Right lobe of liver (tissue), 6 donors: ENCODE measurements around the gene INSIG2. TPM values are rescaled to one million over a fixed set of nuclear protein-coding genes. Genes with fewer than 3 reads are reported as not detected.
A peak's percentile ranks its signal among the peaks of the same experiment; 100 is the strongest.

Experiments used
- ATAC-seq, 4 donors: fragments of 200-7000 bp; cut with Tn5 transposase; one replicate each; pipeline ENCODE4 v1.9.1; 2020; ENCODE audit warnings: mild to moderate bottlenecking in 4 of 4, moderate library complexity in 4 of 4
- DNase-seq, 3 donors: peaks; one replicate each; pipeline ENCODE4 v3.0.0-alpha.2; 2020
- H3K27ac ChIP-seq, 3 donors: fragments of 200-600 bp; one replicate each; pipeline ENCODE4 v1.8.0; 2022
- H3K27me3 ChIP-seq, 2 donors: fragments of 200-600 bp; one replicate each; pipeline ENCODE4 v1.8.0; 2022
- H3K36me3 ChIP-seq, 4 donors: fragments of 200-600 bp; sonication (generic) in 1 of 4; one replicate each; pipeline versions ENCODE4 v1.5.1 to v1.8.0; 2017 to 2022; ENCODE audit warnings: control low read depth in 1 of 4
- H3K4me1 ChIP-seq, 4 donors: fragments of 200-600 bp; sonication (generic) in 1 of 4; one replicate each; pipeline versions ENCODE4 v1.5.1 to v1.8.0; 2017 to 2022; ENCODE audit warnings: control low read depth in 1 of 4
- H3K4me3 ChIP-seq, 3 donors: fragments of 200-600 bp; one replicate each; pipeline ENCODE4 v1.8.0; 2022
- H3K9me3 ChIP-seq, 4 donors: fragments of 200-600 bp; sonication (generic) in 1 of 4; one replicate each; pipeline versions ENCODE4 v1.5.1 to v1.8.0; 2017 to 2022; ENCODE audit warnings: control low read depth in 1 of 4
- CTCF ChIP-seq, 4 donors: fragments of 200-600 bp in 3 of 4; fragments of 450-650 bp in 1 of 4; IDR thresholded peaks; one replicate each; pipeline versions ENCODE4 v1.5.1 to v1.8.0; 2016 to 2022; ENCODE audit warnings: antibody characterized with exemption in 4 of 4, mild to moderate bottlenecking in 2 of 4
- POLR2A ChIP-seq: fragments of 450-650 bp; IDR thresholded peaks from one replicate; pipeline ENCODE4 v1.6.1; 2017; ENCODE audit warnings: antibody characterized with exemption, mild to moderate bottlenecking
- WGBS: methylation state at CpG from one replicate; pipeline ENCODE4 v1.1.6; 2018; ENCODE audit warnings: low coverage, low lambda C conversion rate; ENCODE audit not compliant: insufficient coverage; ENCODE audit errors: missing lambda C conversion rate; 5-methylcytosine and 5-hydroxymethylcytosine counted together
- intact Hi-C, 2 donors: fragments of 100-400 bp; cut with DNase I; formaldehyde crosslinking; loops; one replicate each; pipeline versions ENCODE4 v1.11.2 to v1.14.1; 2022
- long read RNA-seq: library from polyadenylated mRNA; unstranded; transcript quantifications from one replicate; pipeline ENCODE4 v2.0.0, GENCODE V29; 2019
- total RNA-seq, 6 experiments: library from RNA; depleted of rRNA in 2 of 6; stranded (reverse); fragments of >200 nt in 2 of 6; fragmentation: NEBNext Ultra II Directional in 3 of 6; extraction: Animal tissue kit (Norgen Biotek cat#: 25700) in 3 of 6; gene quantifications; one replicate each; pipeline versions ENCODE4 v1.1.0 to v1.2.4, GENCODE V29; 2016 to 2023
- donor health status: DM: no; HTN: yes; CAD: no.
- donor health status: DM: no; HTN: no; CAD: no.
- donor health status: DM: no; HTN: no; CAD: no.
- donor health status: DM: no; HTN: yes; CAD: no.
- donor health status: DM: no; HTN: yes; CAD: no.

The INSIG2 gene
- 10 to 100 TPM; 13.0 to 53.9 (median 18.9) TPM for total RNA-seq
- long read RNA-seq, partial matches to known transcripts = 1 of 6 reads
- long read RNA-seq, other reads (novel, unspliced or antisense) = 0 of 6 reads

GRCh38 chr2:118088051-118089024 lies at the start of gene INSIG2:
Gene INSIG2, plus strand, starts transcription at chr2:118088471. Its CDS starts 8,086 bp downstream, at chr2:118096557.
- peaks cover 0 to 48% (median 19%) of the 10 kb centered on the region in 4 donors for H3K4me1 ChIP-seq
- intact Hi-C loops = no loop called here

GRCh38 chr2:118040891-118041290 lies 47.4 kb upstream of the INSIG2 start:
- TF ChIP-seq POLR2A (no peak), CTCF (IDR thresholded peaks at IDR 0.05) (no peak)
- Histone ChIP-seq H3K36me3 (no peaks in the 10 kb centered on the region), H3K27me3 (no peaks in the 10 kb centered on the region), H3K4me1 (no peaks in the 10 kb centered on the region), H3K9me3 (no peaks in the 10 kb centered on the region), H3K4me3 (no peak overlapping the region), H3K27ac (no peak overlapping the region)
- DNase-seq (no peak), ATAC-seq (no peak)
- WGBS = 0% methylated on average over 1 of the region's 7 CpGs
- intact Hi-C loops = loop anchor here in 1 of 2 donors (10.0 kb wide), 1 partner anchor 114 kb away; no protein-coding TSS in a partner anchor

More at GRCh38 chr2:118088051-118089024, at the start of gene INSIG2:
- H3K27me3 ChIP-seq = no peaks in the 10 kb centered on the region
- TF ChIP-seq POLR2A (peak; percentile 84), CTCF (IDR thresholded peaks at IDR 0.05) (peak in 1 of 4 donors; percentile 9)
- H3K4me3 ChIP-seq = peak within 1 kb of the TSS; percentile 47 to 69 (median 65)
- ATAC-seq (peak; percentile 82 to 94 (median 87)), DNase-seq (peak; percentile 97 to 99 (median 98))
- peak within 1 kb of the TSS; percentile 93 to 95 (median 94) for H3K27ac ChIP-seq
- H3K9me3 ChIP-seq = no peaks in the 10 kb centered on the region
- under 1% methylated on average over 38 of the region's 63 CpGs for WGBS
- H3K36me3 ChIP-seq = no peaks in the 10 kb centered on the region

- no peaks in the 10 kb centered on the region for H3K27me3 ChIP-seq
- peaks cover 0 to 10% (median 0%) of the 10 kb centered on the region in 4 donors for H3K4me1 ChIP-seq
- no peak overlapping the region for H3K27ac ChIP-seq
- intact Hi-C loops = loop anchor here in 1 of 2 donors (10.0 kb wide), 1 partner anchor 111 kb away; no protein-coding TSS in a partner anchor
- no peak for TF ChIP-seq POLR2A
- TF ChIP-seq CTCF (IDR thresholded peaks at IDR 0.05) = no peak
- no peaks in the 10 kb centered on the region for H3K36me3 ChIP-seq
- DNase-seq (no peak), ATAC-seq (no peak)
- H3K9me3 ChIP-seq = no peaks in the 10 kb centered on the region
- WGBS = 64% methylated on average over 6 of the region's 6 CpGs
- H3K4me3 ChIP-seq = no peak overlapping the region
Measured at GRCh38 chr2:118044103-118044716, 44.1 kb upstream of the INSIG2 start.

GRCh38 chr2:118044854-118045253 lies 43.4 kb upstream of the INSIG2 start:
- no peak overlapping the region for H3K27ac ChIP-seq
- intact Hi-C loops = loop anchor here in 1 of 2 donors (10.0 kb wide), 1 partner anchor 110 kb away; no protein-coding TSS in a partner anchor
- H3K4me3 ChIP-seq = no peak overlapping the region
- 73% methylated on average over 1 of the region's 2 CpGs for WGBS
- no peaks in the 10 kb centered on the region for H3K9me3 ChIP-seq
- DNase-seq (no peak), ATAC-seq (no peak)
- TF ChIP-seq CTCF (IDR thresholded peaks at IDR 0.05) = no peak
- no peak for TF ChIP-seq POLR2A
- H3K27me3 ChIP-seq = no peaks in the 10 kb centered on the region
- peaks cover 0 to 10% (median 0%) of the 10 kb centered on the region in 4 donors for H3K4me1 ChIP-seq
- H3K36me3 ChIP-seq = no peaks in the 10 kb centered on the region
